ENCODE measurements around the gene DHX57. TPM values are rescaled to one million over a fixed set of nuclear protein-coding genes. Genes with fewer than 3 reads are reported as not detected.

The DHX57 gene, protein sequence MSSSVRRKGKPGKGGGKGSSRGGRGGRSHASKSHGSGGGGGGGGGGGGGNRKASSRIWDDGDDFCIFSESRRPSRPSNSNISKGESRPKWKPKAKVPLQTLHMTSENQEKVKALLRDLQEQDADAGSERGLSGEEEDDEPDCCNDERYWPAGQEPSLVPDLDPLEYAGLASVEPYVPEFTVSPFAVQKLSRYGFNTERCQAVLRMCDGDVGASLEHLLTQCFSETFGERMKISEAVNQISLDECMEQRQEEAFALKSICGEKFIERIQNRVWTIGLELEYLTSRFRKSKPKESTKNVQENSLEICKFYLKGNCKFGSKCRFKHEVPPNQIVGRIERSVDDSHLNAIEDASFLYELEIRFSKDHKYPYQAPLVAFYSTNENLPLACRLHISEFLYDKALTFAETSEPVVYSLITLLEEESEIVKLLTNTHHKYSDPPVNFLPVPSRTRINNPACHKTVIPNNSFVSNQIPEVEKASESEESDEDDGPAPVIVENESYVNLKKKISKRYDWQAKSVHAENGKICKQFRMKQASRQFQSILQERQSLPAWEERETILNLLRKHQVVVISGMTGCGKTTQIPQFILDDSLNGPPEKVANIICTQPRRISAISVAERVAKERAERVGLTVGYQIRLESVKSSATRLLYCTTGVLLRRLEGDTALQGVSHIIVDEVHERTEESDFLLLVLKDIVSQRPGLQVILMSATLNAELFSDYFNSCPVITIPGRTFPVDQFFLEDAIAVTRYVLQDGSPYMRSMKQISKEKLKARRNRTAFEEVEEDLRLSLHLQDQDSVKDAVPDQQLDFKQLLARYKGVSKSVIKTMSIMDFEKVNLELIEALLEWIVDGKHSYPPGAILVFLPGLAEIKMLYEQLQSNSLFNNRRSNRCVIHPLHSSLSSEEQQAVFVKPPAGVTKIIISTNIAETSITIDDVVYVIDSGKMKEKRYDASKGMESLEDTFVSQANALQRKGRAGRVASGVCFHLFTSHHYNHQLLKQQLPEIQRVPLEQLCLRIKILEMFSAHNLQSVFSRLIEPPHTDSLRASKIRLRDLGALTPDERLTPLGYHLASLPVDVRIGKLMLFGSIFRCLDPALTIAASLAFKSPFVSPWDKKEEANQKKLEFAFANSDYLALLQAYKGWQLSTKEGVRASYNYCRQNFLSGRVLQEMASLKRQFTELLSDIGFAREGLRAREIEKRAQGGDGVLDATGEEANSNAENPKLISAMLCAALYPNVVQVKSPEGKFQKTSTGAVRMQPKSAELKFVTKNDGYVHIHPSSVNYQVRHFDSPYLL (N-terminal part only)
- total RNA-seq: 10 to 100 TPM; 12.0 to 23.3 (median 16.4) TPM

DNA sequence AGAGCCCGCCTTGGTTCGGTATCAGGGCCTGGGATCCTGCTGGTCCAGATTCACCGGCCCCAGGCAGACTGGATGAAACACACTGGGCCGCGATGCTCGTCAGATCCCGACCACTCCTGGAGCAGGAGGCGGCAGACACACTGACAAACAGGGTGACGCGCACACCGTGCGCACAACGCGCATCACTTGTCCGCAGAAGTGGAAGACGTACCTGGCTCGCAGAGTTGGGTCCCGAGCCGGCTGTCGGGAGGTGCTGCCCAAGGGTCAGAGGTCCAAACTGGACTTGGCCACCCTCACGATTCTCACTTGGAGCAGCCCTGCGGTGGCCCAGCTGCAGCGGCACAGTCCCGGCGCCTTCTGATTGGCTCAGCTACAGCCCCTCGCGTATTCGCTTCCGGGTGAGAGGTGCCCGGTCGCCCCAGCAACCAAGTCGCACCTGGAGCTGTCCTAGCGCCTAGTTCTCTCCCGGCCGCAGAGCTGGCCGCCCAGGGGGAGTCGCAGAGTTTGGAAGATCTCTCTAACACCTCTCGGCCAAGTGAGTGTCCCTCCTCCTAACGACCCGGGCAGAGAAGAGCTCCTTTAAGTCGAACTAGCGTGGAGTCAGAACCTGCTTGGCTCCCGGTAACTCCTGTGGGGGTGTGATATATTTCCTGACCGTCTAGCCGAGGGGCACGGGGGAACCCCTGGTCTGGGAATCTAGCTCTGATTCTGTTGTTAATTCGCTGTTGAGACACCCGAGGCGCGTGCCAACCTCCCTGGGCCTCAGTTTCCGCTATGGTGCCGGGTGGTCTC lies at the start of gene DHX57, which contains the start of gene MORN2:
DHX57 (minus strand) TSS at position 359 of the 792 bp plus-strand sequence. CDS start 7,529 bp downstream, outside the sequence.
MORN2 (plus strand) TSS at position 401 of the 792 bp plus-strand sequence.
- Histone ChIP-seq H3K4me1 (peaks cover 17% of the 10 kb centered on the region), H3K4me3 (peak within 1 kb of the TSS; percentile 54), H3K27ac (peak within 1 kb of the TSS; percentile 3), H3K36me3 (peaks cover under 1% of the 10 kb centered on the region), H3K9me3 (peaks cover under 1% of the 10 kb centered on the region), H3K27me3 (no peaks in the 10 kb centered on the region)
- TF ChIP-seq POLR2AphosphoS5 (IDR thresholded peaks at IDR 0.05): no peak
- no peak for TF ChIP-seq EP300 (IDR thresholded peaks at IDR 0.05)
- no peak for TF ChIP-seq POLR2A (IDR thresholded peaks at IDR 0.05)
- WGBS: 2% methylated on average over 43 of the region's 52 CpGs
- peak; percentile 90 to 93 for DNase-seq (ENCODE audit: low spot score in 2 of 2)

DNA sequence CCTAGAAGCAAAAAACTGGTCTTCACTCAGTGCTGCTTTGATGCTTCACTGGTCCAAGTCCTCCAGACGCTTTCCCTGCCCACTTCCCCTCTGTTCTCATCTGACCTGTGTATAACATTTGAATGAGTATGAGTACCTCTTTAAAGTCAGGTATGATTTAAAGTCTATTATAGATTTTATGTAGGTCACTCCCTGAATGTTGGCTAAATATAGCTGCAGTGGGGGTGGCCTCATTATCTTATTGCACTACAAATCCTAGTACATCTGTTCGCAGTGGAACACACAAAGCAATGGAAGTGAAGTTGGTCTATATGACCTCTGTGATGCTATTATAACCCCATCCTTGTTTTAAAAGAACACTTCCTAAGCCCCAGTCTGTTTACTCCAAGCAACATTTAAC lies 47.2 kb upstream of the DHX57 start:
- no peak for DNase-seq (ENCODE audit: low spot score in 2 of 2)
- 98% methylated on average over 2 of the region's 2 CpGs for WGBS
- Histone ChIP-seq H3K27ac (no peak overlapping the region), H3K36me3 (no peaks in the 10 kb centered on the region), H3K4me3 (no peak overlapping the region), H3K27me3 (no peaks in the 10 kb centered on the region), H3K9me3 (no peaks in the 10 kb centered on the region), H3K4me1 (no peaks in the 10 kb centered on the region)
- no peak for TF ChIP-seq POLR2A (IDR thresholded peaks at IDR 0.05)
- no peak for TF ChIP-seq EP300 (IDR thresholded peaks at IDR 0.05)
- TF ChIP-seq CTCF (IDR thresholded peaks at IDR 0.05): no peak
- no peak for TF ChIP-seq POLR2AphosphoS5 (IDR thresholded peaks at IDR 0.05)

- H3K4me1 ChIP-seq: no peaks in the 10 kb centered on the region
- no peak overlapping the region for H3K4me3 ChIP-seq
- H3K9me3 ChIP-seq: no peaks in the 10 kb centered on the region
- WGBS: 94% methylated on average over 4 of the region's 4 CpGs
- no peak for TF ChIP-seq CTCF (IDR thresholded peaks at IDR 0.05)
- TF ChIP-seq POLR2A (IDR thresholded peaks at IDR 0.05): no peak
- TF ChIP-seq EP300 (IDR thresholded peaks at IDR 0.05): no peak
- no peak for TF ChIP-seq POLR2AphosphoS5 (IDR thresholded peaks at IDR 0.05)
- H3K36me3 ChIP-seq: no peaks in the 10 kb centered on the region
- H3K27me3 ChIP-seq: no peaks in the 10 kb centered on the region
- no peak for DNase-seq (ENCODE audit: low spot score in 2 of 2)
- H3K27ac ChIP-seq: no peak overlapping the region
Measured at GRCh38 chr2:38922389-38922788, 46.7 kb upstream of the DHX57 start.

GRCh38 chr2:38912619-38913018 lies 36.9 kb upstream of the DHX57 start:
- DNase-seq (ENCODE audit: low spot score in 2 of 2): no peak
- no peak overlapping the region for H3K27ac ChIP-seq
- no peaks in the 10 kb centered on the region for H3K27me3 ChIP-seq
- no peaks in the 10 kb centered on the region for H3K4me1 ChIP-seq
- no peaks in the 10 kb centered on the region for H3K9me3 ChIP-seq
- no peaks in the 10 kb centered on the region for H3K36me3 ChIP-seq
- TF ChIP-seq CTCF (IDR thresholded peaks at IDR 0.05) (no peak), EP300 (IDR thresholded peaks at IDR 0.05) (no peak), POLR2A (IDR thresholded peaks at IDR 0.05) (no peak), POLR2AphosphoS5 (IDR thresholded peaks at IDR 0.05) (no peak)
- no peak overlapping the region for H3K4me3 ChIP-seq
- 70% methylated on average over 1 of the region's 1 CpG for WGBS
